Uterus (tissue), 2 donors: Measurements from ENCODE around the gene MPZL3.

Experiments used
- CTCF ChIP-seq, 4 experiments: fragments of 200-600 bp in 2 of 4; fragments of 450-650 bp in 2 of 4; sonication (generic) in 2 of 4; IDR thresholded peaks; one replicate each; pipeline ENCODE4 v1.5.1; 2016 to 2019; ENCODE audit warnings: antibody characterized with exemption in 4 of 4, mild to moderate bottlenecking in 2 of 4, moderate library complexity in 1 of 4
- POLR2A ChIP-seq, 2 donors: fragments of 450-650 bp; IDR thresholded peaks; one replicate each; pipeline ENCODE4 v1.6.1; 2016; ENCODE audit warnings: antibody characterized with exemption in 2 of 2, mild to moderate bottlenecking in 1 of 2, moderate library complexity in 1 of 2

DNA sequence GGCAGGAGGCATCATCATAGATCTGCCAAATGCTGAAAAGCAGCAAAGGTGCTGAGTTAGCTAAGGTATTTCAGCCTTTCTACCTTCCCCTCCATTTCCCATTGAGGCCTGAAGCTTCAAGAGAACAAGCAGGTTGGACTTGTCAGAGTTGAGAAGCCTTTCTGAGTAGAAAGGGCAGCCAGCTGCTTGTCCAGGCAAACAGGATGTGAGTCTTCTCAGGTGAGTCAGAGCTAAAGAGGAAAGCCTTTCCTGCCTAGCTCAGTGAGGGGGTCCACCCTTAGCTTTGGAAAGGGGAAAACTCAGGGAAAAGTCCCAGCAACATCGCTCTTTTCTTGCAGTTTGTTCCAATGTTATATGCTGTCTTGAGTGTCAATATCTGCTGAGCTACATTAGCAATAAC lies 25.1 kb upstream of the MPZL3 start:
- TF ChIP-seq CTCF (IDR thresholded peaks at IDR 0.05) = no peak
- no peak for TF ChIP-seq POLR2A (IDR thresholded peaks at IDR 0.05)
